ENCODE results near the gene MCC.
A peak's percentile ranks its signal among the peaks of the same experiment; 100 is the strongest.

MCC gene

DNA sequence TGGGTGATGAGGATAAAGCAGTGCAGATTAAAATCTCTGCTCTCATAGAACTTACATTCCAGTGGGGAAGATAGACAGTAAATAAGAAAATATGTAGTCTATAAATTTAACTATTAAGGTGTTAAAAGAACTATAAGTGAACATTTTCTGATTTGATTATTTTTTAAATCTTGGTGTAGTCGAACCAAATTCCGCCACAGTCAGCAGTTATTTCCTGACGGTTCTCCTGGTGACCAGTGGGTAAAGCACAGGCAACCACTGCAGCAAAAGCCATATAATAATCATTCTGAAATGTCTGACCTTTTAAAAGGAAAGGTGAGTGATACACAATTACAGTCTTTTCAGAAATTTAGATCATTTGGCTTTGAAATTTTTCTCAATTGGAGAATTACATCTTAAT lies 484.5 kb downstream of the MCC start:
- Histone ChIP-seq H3K27me3 (ENCODE audit: control insufficient read depth, insufficient read depth, low read length) (no peaks in the 10 kb centered on the region), H3K4me1 (ENCODE audit: control insufficient read depth, insufficient read depth, low read length) (no peaks in the 10 kb centered on the region), H3K4me3 (ENCODE audit: low read depth, low read length) (no peak overlapping the region), H3K36me3 (ENCODE audit: control insufficient read depth, insufficient read depth, low read length) (peaks cover 14% of the 10 kb centered on the region), H3K9me3 (ENCODE audit: control insufficient read depth, insufficient read depth, low read length) (no peaks in the 10 kb centered on the region), H3K9ac (ENCODE audit: low read depth, low read length) (no peak overlapping the region)

- Histone ChIP-seq H3K36me3 (ENCODE audit: control insufficient read depth, insufficient read depth, low read length) (peaks cover 14% of the 10 kb centered on the region), H3K9ac (ENCODE audit: low read depth, low read length) (no peak overlapping the region), H3K4me3 (ENCODE audit: low read depth, low read length) (no peak overlapping the region), H3K9me3 (ENCODE audit: control insufficient read depth, insufficient read depth, low read length) (no peaks in the 10 kb centered on the region), H3K27me3 (ENCODE audit: control insufficient read depth, insufficient read depth, low read length) (no peaks in the 10 kb centered on the region), H3K4me1 (ENCODE audit: control insufficient read depth, insufficient read depth, low read length) (no peaks in the 10 kb centered on the region)
Measured at GRCh38 chr5:113002423-113002822, 485.8 kb downstream of the MCC start.

DNA sequence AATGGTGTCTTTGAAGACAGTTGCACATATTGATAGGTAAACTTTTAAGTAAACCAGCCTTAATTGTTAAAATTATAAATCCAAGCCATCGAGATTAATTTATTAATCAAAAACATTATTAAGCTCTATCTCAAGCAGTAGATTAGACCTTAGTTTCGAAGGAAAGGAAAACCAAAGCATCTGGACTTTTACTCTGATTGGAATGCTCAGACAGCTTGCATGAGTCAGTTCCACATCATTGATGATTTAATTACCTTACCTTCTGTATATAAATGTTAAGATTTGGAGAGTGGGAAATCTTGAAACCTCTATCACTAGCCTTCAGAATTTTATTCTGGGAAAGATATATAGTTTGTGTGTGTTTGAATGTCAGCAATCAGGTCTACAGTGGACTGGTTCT lies 487.8 kb downstream of the MCC start:
- no peak overlapping the region for H3K9ac ChIP-seq (ENCODE audit: low read depth, low read length)
- H3K9me3 ChIP-seq (ENCODE audit: control insufficient read depth, insufficient read depth, low read length): no peaks in the 10 kb centered on the region
- no peaks in the 10 kb centered on the region for H3K27me3 ChIP-seq (ENCODE audit: control insufficient read depth, insufficient read depth, low read length)
- peaks cover 14% of the 10 kb centered on the region for H3K36me3 ChIP-seq (ENCODE audit: control insufficient read depth, insufficient read depth, low read length)
- no peak overlapping the region for H3K4me3 ChIP-seq (ENCODE audit: low read depth, low read length)
- no peaks in the 10 kb centered on the region for H3K4me1 ChIP-seq (ENCODE audit: control insufficient read depth, insufficient read depth, low read length)

GRCh38 chr5:112998296-112998695 lies 490.0 kb downstream of the MCC start:
- Histone ChIP-seq H3K4me3 (ENCODE audit: low read depth, low read length) (no peak overlapping the region), H3K27me3 (ENCODE audit: control insufficient read depth, insufficient read depth, low read length) (no peaks in the 10 kb centered on the region), H3K9me3 (ENCODE audit: control insufficient read depth, insufficient read depth, low read length) (no peaks in the 10 kb centered on the region), H3K4me1 (ENCODE audit: control insufficient read depth, insufficient read depth, low read length) (no peaks in the 10 kb centered on the region), H3K9ac (ENCODE audit: low read depth, low read length) (no peak overlapping the region), H3K36me3 (ENCODE audit: control insufficient read depth, insufficient read depth, low read length) (peaks cover 7% of the 10 kb centered on the region)

DNA sequence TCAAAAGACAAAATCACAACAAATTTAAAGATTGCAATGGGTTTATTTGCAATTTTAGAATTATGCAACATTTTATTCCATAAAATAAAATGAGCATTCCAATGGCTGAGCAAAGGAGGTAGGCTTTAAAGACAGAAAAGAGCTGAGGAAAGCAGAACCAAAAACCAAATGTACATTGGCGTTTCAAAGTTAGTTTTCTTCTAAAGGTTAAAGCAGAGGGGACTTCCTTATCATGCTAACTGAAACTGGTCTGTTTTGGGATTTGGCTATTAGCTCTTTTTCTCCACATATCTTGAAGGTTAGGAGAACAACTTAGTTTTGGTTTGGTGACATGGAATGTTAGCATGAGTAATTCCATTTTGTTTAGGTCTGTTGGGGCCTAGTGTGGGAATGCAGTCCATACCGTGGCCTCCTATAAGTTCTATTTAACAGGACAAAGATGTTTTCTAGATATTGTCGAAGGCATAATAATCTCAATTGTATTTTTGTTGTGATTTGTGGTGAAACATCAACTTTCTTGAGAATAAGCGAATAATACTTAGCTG lies 491.4 kb downstream of the MCC start:
- H3K4me3 ChIP-seq (ENCODE audit: low read depth, low read length): no peak overlapping the region
- H3K36me3 ChIP-seq (ENCODE audit: control insufficient read depth, insufficient read depth, low read length): no peaks in the 10 kb centered on the region
- H3K27me3 ChIP-seq (ENCODE audit: control insufficient read depth, insufficient read depth, low read length): no peaks in the 10 kb centered on the region
- H3K9ac ChIP-seq (ENCODE audit: low read depth, low read length): no peak overlapping the region
- no peaks in the 10 kb centered on the region for H3K9me3 ChIP-seq (ENCODE audit: control insufficient read depth, insufficient read depth, low read length)
- H3K4me1 ChIP-seq (ENCODE audit: control insufficient read depth, insufficient read depth, low read length): no peaks in the 10 kb centered on the region

DNA sequence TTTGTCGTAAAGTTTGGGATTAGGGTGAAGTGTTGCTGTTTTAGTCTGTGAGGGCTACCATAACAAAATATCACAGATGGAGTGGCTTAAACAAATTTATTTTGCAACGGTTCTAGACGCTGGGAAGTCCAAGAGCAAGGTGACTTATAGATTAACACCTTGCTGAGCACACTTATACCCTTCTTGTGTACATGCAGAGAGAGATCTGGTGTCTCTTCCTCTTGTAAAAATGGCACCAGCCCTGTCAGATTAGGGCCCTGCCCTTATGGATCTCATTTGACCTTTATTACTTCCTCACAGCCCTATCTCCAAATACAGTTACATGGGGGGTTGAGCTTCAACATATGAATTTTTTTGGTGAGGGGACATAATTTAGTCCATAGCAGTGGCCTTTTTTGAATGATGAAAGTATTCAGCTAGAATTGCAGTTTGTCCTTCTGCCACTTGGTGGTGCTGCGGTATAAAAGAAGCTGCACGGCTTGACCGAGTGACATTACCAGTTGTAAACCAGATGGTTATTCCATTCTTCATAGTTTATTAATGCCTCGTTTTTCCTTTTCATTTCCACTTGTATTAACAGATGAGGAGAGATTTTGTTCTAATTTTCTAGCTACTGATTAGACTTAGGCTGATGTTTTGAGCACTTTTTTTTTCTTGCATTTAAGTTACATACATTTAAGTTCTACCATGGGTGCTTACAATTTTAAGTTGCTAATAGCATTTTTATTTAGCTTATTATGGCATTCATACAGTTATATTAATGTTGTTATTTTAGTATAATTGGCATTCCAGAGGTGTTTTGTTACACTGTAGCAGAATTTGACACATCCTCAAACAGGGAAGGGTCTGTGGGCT lies 492.3 kb downstream of the MCC start:
- Histone ChIP-seq H3K4me1 (ENCODE audit: control insufficient read depth, insufficient read depth, low read length) (no peaks in the 10 kb centered on the region), H3K4me3 (ENCODE audit: low read depth, low read length) (no peak overlapping the region), H3K9me3 (ENCODE audit: control insufficient read depth, insufficient read depth, low read length) (no peaks in the 10 kb centered on the region), H3K27me3 (ENCODE audit: control insufficient read depth, insufficient read depth, low read length) (no peaks in the 10 kb centered on the region), H3K9ac (ENCODE audit: low read depth, low read length) (no peak overlapping the region), H3K36me3 (ENCODE audit: control insufficient read depth, insufficient read depth, low read length) (no peaks in the 10 kb centered on the region)

- H3K27me3 ChIP-seq (ENCODE audit: control insufficient read depth, insufficient read depth, low read length): no peaks in the 10 kb centered on the region
- peaks cover 24% of the 10 kb centered on the region for H3K4me1 ChIP-seq (ENCODE audit: control insufficient read depth, insufficient read depth, low read length)
- H3K4me3 ChIP-seq (ENCODE audit: low read depth, low read length): no peak overlapping the region
- no peak overlapping the region for H3K9ac ChIP-seq (ENCODE audit: low read depth, low read length)
- no peaks in the 10 kb centered on the region for H3K36me3 ChIP-seq (ENCODE audit: control insufficient read depth, insufficient read depth, low read length)
- H3K9me3 ChIP-seq (ENCODE audit: control insufficient read depth, insufficient read depth, low read length): no peaks in the 10 kb centered on the region
Measured at GRCh38 chr5:112986224-112986623, 502.0 kb downstream of the MCC start.

DNA sequence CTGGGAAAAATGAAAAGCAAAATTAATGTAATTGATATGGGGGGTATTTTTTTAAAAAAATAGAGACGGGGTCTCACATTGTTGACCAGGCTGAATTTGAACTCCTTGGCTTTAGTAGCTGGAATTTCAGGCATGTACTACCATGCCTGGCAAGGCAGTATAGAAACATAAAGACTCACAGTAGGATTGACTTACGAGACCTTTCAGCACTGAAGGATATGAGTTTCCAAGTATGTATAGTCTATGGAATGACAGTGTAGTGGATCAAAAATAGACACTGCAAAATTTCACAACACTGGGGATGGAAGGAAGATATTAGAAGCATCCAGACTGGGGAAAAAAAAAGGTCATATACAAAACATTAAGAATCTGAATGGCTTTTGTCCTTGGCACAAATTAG lies 504.9 kb downstream of the MCC start:
- no peaks in the 10 kb centered on the region for H3K9me3 ChIP-seq (ENCODE audit: control insufficient read depth, insufficient read depth, low read length)
- no peak overlapping the region for H3K4me3 ChIP-seq (ENCODE audit: low read depth, low read length)
- H3K9ac ChIP-seq (ENCODE audit: low read depth, low read length): no peak overlapping the region
- H3K36me3 ChIP-seq (ENCODE audit: control insufficient read depth, insufficient read depth, low read length): no peaks in the 10 kb centered on the region
- H3K27me3 ChIP-seq (ENCODE audit: control insufficient read depth, insufficient read depth, low read length): no peaks in the 10 kb centered on the region
- H3K4me1 ChIP-seq (ENCODE audit: control insufficient read depth, insufficient read depth, low read length): peaks cover 30% of the 10 kb centered on the region

DNA sequence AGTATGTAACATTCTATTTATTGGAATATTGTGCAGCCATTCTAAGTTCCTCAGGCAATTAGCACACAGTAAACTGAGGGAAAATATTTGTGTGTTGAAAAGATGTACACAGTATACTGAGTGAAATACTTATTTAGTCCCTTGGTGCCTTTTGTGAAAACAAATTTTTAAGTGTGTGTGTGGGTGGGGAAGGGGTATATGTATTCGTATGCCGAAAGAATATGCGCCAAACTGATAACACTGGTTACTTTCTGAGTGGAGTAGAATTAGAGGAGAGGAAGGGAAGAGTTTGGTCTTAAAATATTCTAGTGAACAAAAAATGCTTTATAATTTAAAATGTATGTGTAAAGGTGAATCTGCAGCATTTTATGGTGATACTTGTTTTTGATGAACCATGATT lies 508.5 kb downstream of the MCC start:
- no peaks in the 10 kb centered on the region for H3K27me3 ChIP-seq (ENCODE audit: control insufficient read depth, insufficient read depth, low read length)
- H3K4me3 ChIP-seq (ENCODE audit: low read depth, low read length): peak overlapping the region; percentile 7
- no peaks in the 10 kb centered on the region for H3K9me3 ChIP-seq (ENCODE audit: control insufficient read depth, insufficient read depth, low read length)
- H3K9ac ChIP-seq (ENCODE audit: low read depth, low read length): no peak overlapping the region
- no peaks in the 10 kb centered on the region for H3K36me3 ChIP-seq (ENCODE audit: control insufficient read depth, insufficient read depth, low read length)
- peaks cover 30% of the 10 kb centered on the region for H3K4me1 ChIP-seq (ENCODE audit: control insufficient read depth, insufficient read depth, low read length)

GRCh38 chr5:112978836-112979235 lies 509.4 kb downstream of the MCC start:
- H3K9me3 ChIP-seq (ENCODE audit: control insufficient read depth, insufficient read depth, low read length): no peaks in the 10 kb centered on the region
- no peak overlapping the region for H3K9ac ChIP-seq (ENCODE audit: low read depth, low read length)
- H3K4me3 ChIP-seq (ENCODE audit: low read depth, low read length): peak overlapping the region; percentile 59
- H3K27me3 ChIP-seq (ENCODE audit: control insufficient read depth, insufficient read depth, low read length): no peaks in the 10 kb centered on the region
- H3K4me1 ChIP-seq (ENCODE audit: control insufficient read depth, insufficient read depth, low read length): peaks cover 25% of the 10 kb centered on the region
- H3K36me3 ChIP-seq (ENCODE audit: control insufficient read depth, insufficient read depth, low read length): no peaks in the 10 kb centered on the region

GRCh38 chr5:112977440-112977861 lies 510.8 kb downstream of the MCC start:
- Histone ChIP-seq H3K4me1 (ENCODE audit: control insufficient read depth, insufficient read depth, low read length) (peaks cover 12% of the 10 kb centered on the region), H3K4me3 (ENCODE audit: low read depth, low read length) (peak overlapping the region; percentile 59), H3K9me3 (ENCODE audit: control insufficient read depth, insufficient read depth, low read length) (no peaks in the 10 kb centered on the region), H3K27me3 (ENCODE audit: control insufficient read depth, insufficient read depth, low read length) (no peaks in the 10 kb centered on the region), H3K9ac (ENCODE audit: low read depth, low read length) (peak overlapping the region; percentile 86), H3K36me3 (ENCODE audit: control insufficient read depth, insufficient read depth, low read length) (no peaks in the 10 kb centered on the region)

Measured in iPS-15b (cell line).